SK-N-MC (cell line): ENCODE data around the gene CHTF18.

Source experiments
- EZH2 ChIP-seq: fragments of 200-600 bp; sonication (generic); IDR thresholded peaks from one replicate; pipeline ENCODE4 v1.6.1; 2017; ENCODE audit warnings: antibody characterized with exemption
- FOXP2 ChIP-seq: optimal IDR thresholded peaks from 2 replicates; pipeline ENCODE3; 2011; ENCODE audit warnings: mild to moderate bottlenecking, moderate library complexity; ENCODE audit not compliant: insufficient read depth; ENCODE audit errors: extremely low read length, control extremely low read depth
- POLR2AphosphoS5 ChIP-seq: IDR thresholded peaks from 2 replicates; pipeline ENCODE4 v1.6.1; 2012; ENCODE audit warnings: mild to moderate bottlenecking, low read depth, low read length, borderline replicate concordance

DNA sequence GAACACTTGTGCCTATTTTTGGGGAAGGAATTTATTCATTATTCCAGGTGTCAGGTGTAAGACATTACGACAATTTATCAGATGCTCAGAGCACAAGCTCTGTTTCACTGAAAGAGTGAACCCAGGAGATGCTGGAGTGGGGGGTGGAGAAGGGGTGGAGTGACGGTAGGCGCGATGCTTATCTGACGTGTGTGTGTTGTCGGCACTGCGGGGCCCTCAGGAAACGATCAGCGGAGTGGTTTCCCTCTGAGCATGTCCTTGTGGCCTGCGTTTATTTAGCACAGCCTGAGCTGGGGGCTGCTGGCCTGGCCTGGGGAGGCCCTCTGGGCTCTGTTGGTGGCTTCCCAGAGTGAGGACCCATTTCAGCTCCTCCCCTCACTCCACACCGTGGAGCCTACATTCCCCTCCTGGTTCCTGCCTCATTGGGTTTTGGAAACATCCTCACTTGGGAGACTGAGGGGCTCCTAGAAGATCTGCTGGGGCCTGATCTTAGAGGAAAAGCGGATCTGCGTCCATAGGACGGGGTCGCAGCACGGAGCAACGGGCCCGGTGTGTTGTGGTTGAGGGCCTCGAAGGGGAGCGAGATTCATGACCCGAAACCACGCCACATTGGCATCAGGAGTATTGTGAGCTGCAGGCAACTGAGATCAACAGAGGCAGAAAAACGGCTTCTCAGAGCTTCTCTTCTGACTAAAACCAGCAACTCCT is 31.1 kb downstream of the CHTF18 start:
- no peak for TF ChIP-seq POLR2AphosphoS5
- TF ChIP-seq EZH2: no peak
- TF ChIP-seq FOXP2: no peak
